Measurements from ENCODE around the gene AKAP12. TPM values are rescaled to one million over a fixed set of nuclear protein-coding genes. Genes with fewer than 3 reads are reported as not detected.

AKAP12 gene
- total and polyA plus RNA-seq, 4 donors, result 9.4 to 110 (median 24.6) TPM

DNA sequence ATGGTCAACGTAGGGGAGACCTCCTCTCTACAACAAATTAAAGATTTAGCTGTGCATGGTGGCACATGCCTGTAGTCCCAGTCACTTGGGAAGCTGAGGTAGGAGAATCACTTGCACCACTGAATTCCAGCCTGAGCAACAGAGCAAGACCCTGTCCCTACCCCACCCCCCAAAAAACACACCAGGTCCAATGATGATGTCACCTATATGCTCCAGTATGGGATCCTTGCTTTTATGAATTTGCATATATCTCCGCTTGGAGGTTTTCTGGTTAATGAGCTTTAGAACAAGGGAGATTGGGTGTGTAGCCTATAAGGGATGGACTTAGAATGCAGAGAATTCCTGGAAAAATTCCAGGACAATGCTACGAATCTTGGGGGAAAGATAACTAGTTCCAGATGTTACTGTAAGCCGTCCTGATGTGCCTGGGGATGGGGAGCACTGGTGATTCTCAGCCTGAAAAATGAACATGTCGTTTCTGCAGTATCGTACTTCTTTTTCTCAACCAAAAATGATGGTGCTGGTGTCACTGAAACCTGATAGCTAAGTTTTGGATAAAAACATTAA is 90.4 kb downstream of the AKAP12 start:
- H3K4me1 ChIP-seq (ENCODE audit: control insufficient read depth in 5 of 5, insufficient read depth in 5 of 5, low read length in 5 of 5), result peaks cover 0 to 29% (median 4%) of the 10 kb centered on the region in 5 donors
- H3K27me3 ChIP-seq (ENCODE audit: control insufficient read depth in 3 of 3, insufficient read depth in 3 of 3, low read length in 2 of 3), result no peaks in the 10 kb centered on the region
- TF ChIP-seq CTCF (IDR thresholded peaks at IDR 0.05; ENCODE audit: control extremely low read depth, extremely low read depth), result no peak
- WGBS, 2 donors, result 74 to 83% methylated on average over 6 of the region's 6 CpGs
- no peaks in the 10 kb centered on the region for H3K9me3 ChIP-seq (ENCODE audit: control insufficient read depth in 4 of 4, insufficient read depth in 3 of 4, low read length in 3 of 4)
- peaks cover 0 to 6% (median 3%) of the 10 kb centered on the region in 4 donors for H3K36me3 ChIP-seq (ENCODE audit: control insufficient read depth in 4 of 4, insufficient read depth in 4 of 4, low read length in 4 of 4)
- peak; percentile 55 to 91 (median 89) for DNase-seq
- no peak overlapping the region for H3K27ac ChIP-seq (ENCODE audit: low read depth in 1 of 2, low read length in 1 of 2)
- no peak for ATAC-seq (ENCODE audit: insufficient read depth, low FRiP score)
- peak overlapping the region in 1 of 2 donors; percentile 32 for H3K9ac ChIP-seq (ENCODE audit: insufficient read depth in 1 of 2, low read length in 2 of 2)
- no peak overlapping the region for H3K4me3 ChIP-seq

GRCh38 chr6:151335930-151336329 is 96.2 kb downstream of the AKAP12 start:
- Histone ChIP-seq H3K9me3 (ENCODE audit: control insufficient read depth in 4 of 4, insufficient read depth in 3 of 4, low read length in 3 of 4) (no peaks in the 10 kb centered on the region), H3K4me1 (ENCODE audit: control insufficient read depth in 5 of 5, insufficient read depth in 5 of 5, low read length in 5 of 5) (peaks cover 0 to 9% (median 0%) of the 10 kb centered on the region in 5 donors), H3K36me3 (ENCODE audit: control insufficient read depth in 4 of 4, insufficient read depth in 4 of 4, low read length in 4 of 4) (peaks cover 2 to 16% (median 8%) of the 10 kb centered on the region in 4 donors), H3K27me3 (ENCODE audit: control insufficient read depth in 3 of 3, insufficient read depth in 3 of 3, low read length in 2 of 3) (no peaks in the 10 kb centered on the region), H3K27ac (ENCODE audit: low read depth in 1 of 2, low read length in 1 of 2) (no peak overlapping the region), H3K9ac (ENCODE audit: insufficient read depth in 1 of 2, low read length in 2 of 2) (no peak overlapping the region), H3K4me3 (no peak overlapping the region)
- ATAC-seq (ENCODE audit: insufficient read depth, low FRiP score) (no peak), DNase-seq (no peak)
- TF ChIP-seq CTCF (IDR thresholded peaks at IDR 0.05; ENCODE audit: control extremely low read depth, extremely low read depth), result no peak

- ATAC-seq (ENCODE audit: insufficient read depth, low FRiP score) (no peak), DNase-seq (no peak)
- Histone ChIP-seq H3K27ac (ENCODE audit: low read depth in 1 of 2, low read length in 1 of 2) (no peak overlapping the region), H3K27me3 (ENCODE audit: control insufficient read depth in 3 of 3, insufficient read depth in 3 of 3, low read length in 2 of 3) (no peaks in the 10 kb centered on the region), H3K4me3 (no peak overlapping the region), H3K9ac (ENCODE audit: insufficient read depth in 1 of 2, low read length in 2 of 2) (no peak overlapping the region), H3K4me1 (ENCODE audit: control insufficient read depth in 5 of 5, insufficient read depth in 5 of 5, low read length in 5 of 5) (peaks cover 0 to 4% (median 0%) of the 10 kb centered on the region in 5 donors), H3K36me3 (ENCODE audit: control insufficient read depth in 4 of 4, insufficient read depth in 4 of 4, low read length in 4 of 4) (peaks cover 0 to 14% (median 7%) of the 10 kb centered on the region in 4 donors), H3K9me3 (ENCODE audit: control insufficient read depth in 4 of 4, insufficient read depth in 3 of 4, low read length in 3 of 4) (no peaks in the 10 kb centered on the region)
- no peak for TF ChIP-seq CTCF (IDR thresholded peaks at IDR 0.05; ENCODE audit: control extremely low read depth, extremely low read depth)
- 92 to 94% methylated on average over 11 of the region's 11 CpGs for WGBS, 2 donors
Observed at GRCh38 chr6:151338651-151339200, 99.0 kb downstream of the AKAP12 start.

Data from lung (tissue), 12 donors.